Progenitor cell of endocrine pancreas (in vitro differentiated cells): ENCODE data around the gene PSMC3. TPM values are rescaled to one million over a fixed set of nuclear protein-coding genes. Genes with fewer than 3 reads are reported as not detected.

Experiments used
- DNase-seq: peaks from one replicate; pipeline ENCODE4 v3.0.0; 2021; ENCODE audit warnings: low spot score; ENCODE audit not compliant: unreplicated experiment
- H3K27ac Mint-ChIP-seq: 2 replicates; pipeline ENCODE4 v1.8.0; 2021; ENCODE audit warnings: mild to moderate bottlenecking, moderate library complexity, mixed read lengths
- H3K27me3 Mint-ChIP-seq: 2 replicates; pipeline ENCODE4 v1.8.0; 2021; ENCODE audit warnings: mixed read lengths
- H3K36me3 Mint-ChIP-seq: 2 replicates; pipeline ENCODE4 v1.8.0; 2022; ENCODE audit warnings: mixed read lengths; ENCODE audit not compliant: insufficient read depth
- H3K4me1 Mint-ChIP-seq: 2 replicates; pipeline ENCODE4 v1.8.0; 2021; ENCODE audit warnings: low read depth, mixed read lengths
- H3K4me3 Mint-ChIP-seq: 2 replicates; pipeline ENCODE4 v1.8.0; 2021; ENCODE audit warnings: low read depth, mild to moderate bottlenecking, moderate library complexity, mixed read lengths
- H3K9me3 Mint-ChIP-seq: 2 replicates; pipeline ENCODE4 v1.8.0; 2021; ENCODE audit warnings: low read depth, mixed read lengths
- total RNA-seq: library from RNA; stranded (reverse); gene quantifications from 2 replicates; pipeline ENCODE4 v1.2.1, GENCODE V29; 2021
- TF ChIP-seq, protein P1 (sequence below): fragments of 200-600 bp; sonication (generic); IDR thresholded peaks from one replicate; pipeline ENCODE4 v1.5.0; 2021; ENCODE audit warnings: antibody characterized with exemption, mild to moderate bottlenecking; ENCODE audit not compliant: unreplicated experiment

PSMC3 gene
- total RNA-seq, 1 donor from 2014 or later: 103 TPM

DNA sequence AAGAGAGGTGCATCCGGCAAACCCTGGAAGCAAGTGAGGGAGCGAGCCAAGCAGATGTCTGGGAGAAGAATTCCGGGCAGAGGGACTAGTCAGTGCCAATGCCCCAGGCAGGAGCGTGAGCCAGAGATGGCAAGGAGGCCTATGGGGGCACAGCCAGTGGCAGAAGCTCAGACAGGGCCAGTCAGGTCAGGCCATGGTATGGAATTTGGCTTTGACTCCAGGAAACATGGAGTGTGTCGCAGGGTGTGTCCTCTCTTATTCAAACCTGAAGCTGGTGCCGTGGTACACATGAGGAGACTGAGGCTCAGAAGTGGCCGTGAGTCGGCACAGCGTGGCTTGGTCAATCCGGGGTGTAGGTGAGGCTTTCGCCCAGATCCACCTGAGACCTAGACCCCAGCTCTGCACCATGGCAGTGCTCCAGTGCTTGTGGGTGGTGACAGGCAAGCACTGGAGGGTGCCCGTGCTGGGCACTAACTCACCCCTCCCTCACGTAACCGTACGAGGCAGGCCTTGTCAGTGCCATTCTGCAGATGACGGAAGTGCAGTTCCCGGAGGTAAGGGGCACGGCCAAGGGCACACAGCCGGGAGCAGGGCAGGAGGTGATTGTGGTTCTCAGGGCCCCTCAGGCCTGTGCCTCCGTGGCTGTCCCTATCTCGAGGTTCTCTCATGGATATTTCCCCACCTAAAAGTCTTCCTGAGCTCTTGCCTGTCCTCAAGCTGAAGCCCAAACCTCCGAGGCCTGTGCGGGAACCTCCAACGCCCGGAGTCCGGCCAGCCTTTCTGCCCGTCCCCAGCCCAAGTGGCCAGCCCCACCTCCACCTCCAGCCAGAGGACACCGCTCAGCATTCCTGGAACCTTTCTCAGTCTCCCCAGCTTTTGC, 37.3 kb downstream of the PSMC3 start:
- H3K27me3 Mint-ChIP-seq: no peaks in the 10 kb centered on the region
- no peak overlapping the region for H3K4me3 Mint-ChIP-seq
- H3K9me3 Mint-ChIP-seq: no peaks in the 10 kb centered on the region
- TF ChIP-seq, protein P1, sequence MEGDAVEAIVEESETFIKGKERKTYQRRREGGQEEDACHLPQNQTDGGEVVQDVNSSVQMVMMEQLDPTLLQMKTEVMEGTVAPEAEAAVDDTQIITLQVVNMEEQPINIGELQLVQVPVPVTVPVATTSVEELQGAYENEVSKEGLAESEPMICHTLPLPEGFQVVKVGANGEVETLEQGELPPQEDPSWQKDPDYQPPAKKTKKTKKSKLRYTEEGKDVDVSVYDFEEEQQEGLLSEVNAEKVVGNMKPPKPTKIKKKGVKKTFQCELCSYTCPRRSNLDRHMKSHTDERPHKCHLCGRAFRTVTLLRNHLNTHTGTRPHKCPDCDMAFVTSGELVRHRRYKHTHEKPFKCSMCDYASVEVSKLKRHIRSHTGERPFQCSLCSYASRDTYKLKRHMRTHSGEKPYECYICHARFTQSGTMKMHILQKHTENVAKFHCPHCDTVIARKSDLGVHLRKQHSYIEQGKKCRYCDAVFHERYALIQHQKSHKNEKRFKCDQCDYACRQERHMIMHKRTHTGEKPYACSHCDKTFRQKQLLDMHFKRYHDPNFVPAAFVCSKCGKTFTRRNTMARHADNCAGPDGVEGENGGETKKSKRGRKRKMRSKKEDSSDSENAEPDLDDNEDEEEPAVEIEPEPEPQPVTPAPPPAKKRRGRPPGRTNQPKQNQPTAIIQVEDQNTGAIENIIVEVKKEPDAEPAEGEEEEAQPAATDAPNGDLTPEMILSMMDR: no peak
- H3K36me3 Mint-ChIP-seq: no peaks in the 10 kb centered on the region
- no peak for DNase-seq
- H3K27ac Mint-ChIP-seq: no peak overlapping the region
- H3K4me1 Mint-ChIP-seq: no peaks in the 10 kb centered on the region

DNA sequence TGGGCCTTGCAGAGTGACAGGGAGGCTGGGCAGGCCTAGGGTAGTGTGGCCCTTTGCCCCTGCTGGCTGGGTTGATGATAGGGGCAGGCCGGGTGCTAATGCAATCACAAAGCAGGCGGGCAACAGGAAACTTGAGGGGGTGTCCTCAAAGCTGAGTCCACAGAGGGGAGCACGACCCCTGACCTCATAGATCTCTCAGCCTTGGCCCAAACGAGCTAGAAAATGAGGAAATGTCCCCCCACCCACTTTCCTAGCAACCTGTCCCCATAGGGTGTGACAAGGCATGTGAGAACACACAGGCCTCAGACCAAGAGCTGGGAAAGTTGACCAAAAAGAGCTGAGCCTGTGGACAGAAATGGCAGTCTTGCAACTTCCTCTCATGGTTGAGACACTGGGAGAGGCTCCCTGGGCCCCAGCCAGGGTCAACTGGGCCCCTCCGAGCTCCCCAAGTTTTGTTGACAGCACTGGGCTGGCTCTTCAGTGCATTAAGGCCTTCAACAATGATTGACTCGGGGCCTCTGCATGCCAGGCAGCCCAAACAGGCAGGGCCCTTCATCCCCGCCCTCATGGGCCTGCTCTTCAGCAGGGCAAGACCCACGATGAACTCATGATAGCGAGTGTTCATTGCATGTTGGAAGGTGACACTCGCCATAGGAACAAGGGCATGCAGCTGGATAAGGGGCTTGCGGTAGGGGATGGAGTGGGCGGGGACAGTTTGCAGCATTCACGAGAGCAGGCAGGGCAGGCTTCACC, 38.1 kb downstream of the PSMC3 start:
- Mint-ChIP-seq H3K4me1 (no peaks in the 10 kb centered on the region), H3K27ac (no peak overlapping the region), H3K4me3 (no peak overlapping the region), H3K36me3 (no peaks in the 10 kb centered on the region), H3K27me3 (peaks cover 3% of the 10 kb centered on the region), H3K9me3 (no peaks in the 10 kb centered on the region)
- TF ChIP-seq, protein P1: no peak
- DNase-seq: no peak

DNA sequence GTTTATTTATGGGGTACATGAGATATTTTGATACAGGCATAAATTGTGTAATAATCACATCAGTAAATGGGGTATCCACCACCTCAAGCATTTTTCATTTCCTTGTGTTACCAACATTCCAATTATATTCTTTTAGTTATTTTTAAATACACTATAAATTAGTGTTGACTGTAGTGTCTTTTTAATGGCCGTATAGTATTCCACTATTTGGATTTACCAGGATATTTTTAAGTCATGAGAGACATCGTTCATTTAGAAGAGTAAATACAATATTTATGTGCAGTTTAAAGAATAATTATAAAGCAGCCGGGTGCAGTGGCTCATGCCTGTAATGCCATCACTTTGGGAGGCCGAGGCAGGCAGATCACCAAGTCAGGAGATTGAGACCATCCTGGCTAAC, 41.7 kb downstream of the PSMC3 start:
- no peaks in the 10 kb centered on the region for H3K9me3 Mint-ChIP-seq

DNA sequence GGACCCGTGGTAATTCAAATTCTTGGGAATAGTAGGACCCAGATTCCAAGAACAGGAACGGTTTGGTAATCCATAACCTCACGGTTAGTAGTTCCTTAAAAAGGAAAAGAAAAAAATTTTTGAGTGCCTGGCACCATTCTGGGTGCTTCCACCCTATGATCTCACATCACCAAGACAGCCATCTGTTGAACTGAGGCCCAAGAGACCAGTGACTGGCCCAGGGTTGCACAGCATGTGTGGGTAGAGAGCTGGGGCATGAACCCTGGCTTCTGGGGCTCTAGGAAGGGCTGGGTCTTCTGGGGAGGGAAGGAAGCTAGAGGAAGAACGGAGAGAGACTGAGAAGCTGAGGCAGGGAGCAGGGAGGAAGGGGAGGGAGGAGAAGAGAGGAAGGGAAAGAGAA, 43.2 kb downstream of the PSMC3 start:
- TF ChIP-seq, protein P1: no peak
- no peaks in the 10 kb centered on the region for H3K9me3 Mint-ChIP-seq

More for the DNA sequence above, 41.7 kb downstream of the PSMC3 start:
- TF ChIP-seq, protein P1: no peak
- Mint-ChIP-seq H3K36me3 (no peaks in the 10 kb centered on the region), H3K4me1 (no peaks in the 10 kb centered on the region), H3K27ac (no peak overlapping the region), H3K4me3 (no peak overlapping the region), H3K27me3 (peaks cover 6% of the 10 kb centered on the region)
- DNase-seq: no peak

DNA sequence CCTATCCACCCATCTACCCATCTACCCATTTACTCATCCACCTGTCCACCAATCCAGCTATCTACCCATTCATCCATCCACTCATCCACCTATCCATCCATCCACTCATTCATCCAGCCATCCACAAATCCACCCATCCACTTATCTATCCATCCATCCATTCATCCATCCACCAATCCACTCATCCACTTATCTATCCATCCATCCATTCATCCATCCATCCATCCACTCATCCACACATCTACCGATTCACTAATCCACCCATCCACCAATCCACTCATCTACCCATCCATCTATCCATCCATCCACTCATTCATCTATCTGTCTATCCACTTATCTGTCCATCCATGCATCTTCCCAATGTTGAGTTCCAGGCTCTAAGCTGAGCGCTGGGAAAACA, 46.2 kb downstream of the PSMC3 start:
- Mint-ChIP-seq H3K4me3 (no peak overlapping the region), H3K27me3 (peaks cover 6% of the 10 kb centered on the region), H3K4me1 (no peaks in the 10 kb centered on the region), H3K27ac (no peak overlapping the region), H3K9me3 (no peaks in the 10 kb centered on the region), H3K36me3 (no peaks in the 10 kb centered on the region)
- DNase-seq: no peak
- TF ChIP-seq, protein P1: no peak

More for the DNA sequence above, 43.2 kb downstream of the PSMC3 start:
- Mint-ChIP-seq H3K4me1 (no peaks in the 10 kb centered on the region), H3K27ac (no peak overlapping the region), H3K4me3 (no peak overlapping the region), H3K27me3 (peaks cover 6% of the 10 kb centered on the region), H3K36me3 (no peaks in the 10 kb centered on the region)
- no peak for DNase-seq
